Pancreas (tissue), 10 donors: ENCODE results near the gene GMIP. TPM values are rescaled to one million over a fixed set of nuclear protein-coding genes. Genes with fewer than 3 reads are reported as not detected.

ENCODE experiments used
- ATAC-seq, 4 donors: fragments of 200-7000 bp; cut with Tn5 transposase; one replicate each; pipeline versions ENCODE4 v1.8.0 to v1.9.1; 2020; ENCODE audit warnings: mild to moderate bottlenecking in 4 of 4, moderate library complexity in 4 of 4
- DNase-seq, 6 donors: peaks; one replicate each; pipeline ENCODE4 v3.0.0-alpha.2; 2020
- FAIRE-seq: peaks from 2 replicates; lab custom pipeline; 2012; peaks lifted over from hg19 to GRCh38; lab: Jason Lieb, UNC
- H3K27ac ChIP-seq, 4 donors: fragments of 200-600 bp; sonication (generic); 1 replicate in 3 of 4; 2 replicates in 1 of 4; pipeline versions ENCODE4 v1.5.0 to v1.8.0; 2020
- H3K27me3 ChIP-seq, 4 donors: fragments of 200-600 bp; one replicate each; pipeline ENCODE4 v1.8.0; 2021
- H3K36me3 ChIP-seq, 3 donors: fragments of 200-600 bp; sonication (generic) in 1 of 3; one replicate each; pipeline versions ENCODE4 v1.5.0 to v1.8.0; 2020 to 2021
- H3K4me1 ChIP-seq, 3 donors: fragments of 200-600 bp; one replicate each; pipeline ENCODE4 v1.8.0; 2021
- H3K4me3 ChIP-seq, 4 donors: fragments of 200-600 bp; sonication (generic) in 2 of 4; one replicate each; pipeline versions ENCODE4 v1.5.0 to v1.8.0; 2020 to 2021
- H3K9me3 ChIP-seq, 4 donors: fragments of 200-600 bp; one replicate each; pipeline ENCODE4 v1.8.0; 2021
- CTCF ChIP-seq, 4 donors: fragments of 200-600 bp; sonication (generic) in 3 of 4; IDR thresholded peaks; one replicate each; pipeline versions ENCODE4 v1.5.0 to v1.8.0; 2021; ENCODE audit warnings: antibody characterized with exemption in 4 of 4
- WGBS, 2 donors: extraction: QIAGEN DNeasy Blood & Tissue Kit; methylation state at CpG; one replicate each; pipeline ENCODE4 v1.1.7; 2013; 5-methylcytosine and 5-hydroxymethylcytosine counted together
- intact Hi-C, 3 donors: fragments of 100-400 bp; cut with DNase I; formaldehyde crosslinking; loops; one replicate each; pipeline versions ENCODE4 v1.11.1 to v1.14.2; 2022
- polyA plus RNA-seq, 2 donors: library from polyadenylated mRNA; stranded (reverse); fragments of 200-250 nt; gene quantifications; one replicate each; pipeline ENCODE4 v1.2.3, GENCODE V29; 2013
- total RNA-seq, 6 donors: library from RNA; stranded (reverse); fragmentation: NEBNext Ultra II Directional in 4 of 6; extraction: Animal tissue kit (Norgen Biotek cat#: 25700) in 4 of 6; gene quantifications; one replicate each; pipeline versions ENCODE4 v1.2.1 to v1.2.4, GENCODE V29; 2021 to 2023
- donor health status: healthy with polysubstance abuse.
- donor health status: DM: no; HTN: no; CAD: no; lungs with moderate emphysema.
- donor health status: DM: no; HTN: no; CAD: no.
- donor health status: control.
- donor health status: control.
- donor health status: Bipolar disorder and iron deficiency.
- donor health status: DM: yes; HTN: yes; CAD: no.
- donor health status: DM: no; HTN: no; CAD: no.
- donor health status: DM: no; HTN: no; CAD: no.
- donor health status: DM: yes; HTN: yes; CAD: no.

Gene GMIP
- total and polyA plus RNA-seq, 8 donors = 3.5 to 16.4 (median 6.6) TPM

GRCh38 chr19:19661675-19662251 is 18.3 kb upstream of the GMIP start:
- no peak for FAIRE-seq
- DNase-seq = peak in 1 of 6 donors; percentile 33
- no peak for ATAC-seq
- Histone ChIP-seq H3K4me3 (peak overlapping the region in 1 of 4 donors; percentile 100), H3K27me3 (no peaks in the 10 kb centered on the region), H3K9me3 (no peaks in the 10 kb centered on the region), H3K4me1 (peaks cover 0 to 15% (median 0%) of the 10 kb centered on the region in 3 donors), H3K27ac (no peak overlapping the region), H3K36me3 (peaks cover 1 to 26% (median 15%) of the 10 kb centered on the region in 3 donors)
- 72 to 73% methylated on average over 18 of the region's 18 CpGs for WGBS, 2 donors
- intact Hi-C loops = no loop called here
- TF ChIP-seq CTCF (IDR thresholded peaks at IDR 0.05) = no peak

- FAIRE-seq = no peak
Measured at GRCh38 chr19:19661141-19661674, 17.8 kb upstream of the GMIP start.

GRCh38 chr19:19659646-19660245 is 16.3 kb upstream of the GMIP start:
- no peaks in the 10 kb centered on the region for H3K9me3 ChIP-seq
- no peak for TF ChIP-seq CTCF (IDR thresholded peaks at IDR 0.05)
- H3K4me1 ChIP-seq = peaks cover 0 to 15% (median 0%) of the 10 kb centered on the region in 3 donors
- DNase-seq (peak in 1 of 6 donors; percentile 54), ATAC-seq (no peak), FAIRE-seq (no peak)
- peaks cover 8 to 46% (median 33%) of the 10 kb centered on the region in 3 donors for H3K36me3 ChIP-seq
- intact Hi-C loops = no loop called here
- no peak overlapping the region for H3K4me3 ChIP-seq
- no peaks in the 10 kb centered on the region for H3K27me3 ChIP-seq
- 66 to 73% methylated on average over 17 of the region's 17 CpGs for WGBS, 2 donors
- no peak overlapping the region for H3K27ac ChIP-seq

More at GRCh38 chr19:19661141-19661674, 17.8 kb upstream of the GMIP start:
- Histone ChIP-seq H3K27ac (no peak overlapping the region), H3K4me1 (peaks cover 0 to 15% (median 0%) of the 10 kb centered on the region in 3 donors), H3K27me3 (no peaks in the 10 kb centered on the region), H3K9me3 (no peaks in the 10 kb centered on the region), H3K4me3 (no peak overlapping the region), H3K36me3 (peaks cover 3 to 31% (median 20%) of the 10 kb centered on the region in 3 donors)
- WGBS, 2 donors = 87 to 91% methylated on average over 10 of the region's 10 CpGs
- intact Hi-C loops = no loop called here
- no peak for TF ChIP-seq CTCF (IDR thresholded peaks at IDR 0.05)
- no peak for ATAC-seq
- DNase-seq = peak in 1 of 6 donors; percentile 45

GRCh38 chr19:19657397-19657783 is 13.9 kb upstream of the GMIP start:
- Histone ChIP-seq H3K27ac (no peak overlapping the region), H3K36me3 (peaks cover 13 to 69% (median 49%) of the 10 kb centered on the region in 3 donors), H3K9me3 (no peaks in the 10 kb centered on the region), H3K4me1 (peaks cover 0 to 11% (median 0%) of the 10 kb centered on the region in 3 donors), H3K27me3 (no peaks in the 10 kb centered on the region), H3K4me3 (no peak overlapping the region)
- DNase-seq = peak in 2 of 6 donors; percentile 11 to 65
- intact Hi-C loops = no loop called here
- no peak for FAIRE-seq
- ATAC-seq = no peak
- WGBS, 2 donors = 82 to 89% methylated on average over 10 of the region's 10 CpGs
- TF ChIP-seq CTCF (IDR thresholded peaks at IDR 0.05) = no peak
